ENCODE results near the gene LEMD2. TPM values are rescaled to one million over a fixed set of nuclear protein-coding genes. Genes with fewer than 3 reads are reported as not detected.

The LEMD2 gene
- total and polyA plus RNA-seq, 2 of the 4 experiments (the other 2 are of a cell fraction): 26.5 to 43.6 TPM

DNA sequence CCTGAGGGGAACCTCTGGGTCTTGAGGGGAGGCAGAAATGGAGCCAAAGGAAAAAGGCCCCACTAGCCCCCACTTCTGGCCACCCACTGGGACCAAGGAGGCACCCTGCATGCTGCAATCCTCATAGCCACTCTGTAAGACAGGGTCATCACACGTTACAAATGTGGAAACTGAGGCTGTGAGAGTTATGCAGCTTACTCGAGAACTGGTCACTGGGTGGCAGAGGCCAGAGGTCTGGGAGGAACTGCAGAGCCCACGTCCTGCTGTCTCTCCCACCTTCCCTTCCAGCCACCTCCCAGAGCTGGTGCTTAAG is 18.1 kb downstream of the LEMD2 start:
- Histone ChIP-seq H2AK9ac (replicated peaks; ENCODE audit: low read depth, low read length, poor library complexity) (peak overlapping the region; percentile 96), H3K4me1 (ENCODE audit: control insufficient read depth, insufficient read depth, low read length) (peaks cover 49% of the 10 kb centered on the region), H4K8ac (ENCODE audit: low read depth in 2 of 2, low read length in 2 of 2) (peak overlapping the region; percentile 45 to 99), H3K18ac (ENCODE audit: low read depth, low read length) (peak overlapping the region; percentile 88), H2BK15ac (ENCODE audit: low read depth, low read length) (peak overlapping the region; percentile 88; the same call in 2 of the 3 replicates), H3K4me3 (ENCODE audit: insufficient read depth, low read depth, low read length) (no peak overlapping the region), H4K91ac (ENCODE audit: insufficient read depth, low read depth, low read length) (peak overlapping the region; percentile 98), H4K5ac (ENCODE audit: low read depth, low read length) (peak overlapping the region; percentile 87), H3K27ac (ENCODE audit: insufficient read depth, low read length) (peak overlapping the region; percentile 98), H3K14ac (replicated peaks; ENCODE audit: low read depth, low read length) (peak overlapping the region; percentile 97), H3K4ac (ENCODE audit: low read depth, low read length) (peak overlapping the region; percentile 100), H2BK5ac (ENCODE audit: low read depth, low read length, poor library complexity, severe bottlenecking) (peak overlapping the region; percentile 98), H3K27me3 (ENCODE audit: control insufficient read depth, insufficient read depth, low read length) (no peaks in the 10 kb centered on the region), H4K20me1 (ENCODE audit: insufficient read depth, low read length) (0 out of 2 replicates have a peak, but pooled peaks cover 4% of the 10 kb centered on the region), H2BK20ac (ENCODE audit: low read depth, low read length) (peak overlapping the region; percentile 94), H2AK5ac (ENCODE audit: low read depth, low read length) (peak overlapping the region; percentile 99), H3K9me1 (ENCODE audit: insufficient read depth, low read length) (peaks cover 30% of the 10 kb centered on the region), H2BK120ac (ENCODE audit: low read depth, low read length) (peak overlapping the region; percentile 98), H3K23ac (ENCODE audit: low read depth, low read length) (peak overlapping the region; percentile 97), H3K9ac (ENCODE audit: low read depth, low read length) (peak overlapping the region; percentile 54), H3K4me2 (ENCODE audit: low read depth, low read length) (peak overlapping the region; percentile 32), H3K79me1 (ENCODE audit: low read depth in 1 of 2, low read length in 2 of 2) (peaks cover 0 to 30% of the 10 kb centered on the region in 2 experiments; a peak in 2 of 4 replicates), H3K56ac (ENCODE audit: extremely low read depth, insufficient read depth, low read length) (peak overlapping the region; percentile 94), H2AFZ (replicated peaks; ENCODE audit: low read length, poor library complexity) (peak overlapping the region; percentile 76), H3K36me3 (ENCODE audit: control insufficient read depth, insufficient read depth, low read length) (peaks cover 29% of the 10 kb centered on the region), H3K9me3 (ENCODE audit: control insufficient read depth, insufficient read depth, low read length) (no peaks in the 10 kb centered on the region)
- ChIA-PET POLR2A (ENCODE audit: unreplicated experiment) (interaction anchor here (0.8 kb wide), 2 partner anchors 17 to 107 kb away, joined by 3 read pairs; no protein-coding TSS in a partner anchor), CTCF (interaction anchor here (0.6 to 2.7 kb wide), 16 partner anchors 8 to 441 kb away, joined by 3 to 17 read pairs (median 4); partner anchors contain the start of genes IP6K3 and UQCC2)
- dilution Hi-C loops (cut with HindIII; ENCODE audit: low sequenced_read_pairs, unreplicated experiment) (no loop called here), in situ Hi-C loops (cut with MboI; ENCODE audit: low sequenced_read_pairs) (loop anchor here (5.0 kb wide), 1 partner anchor 262 kb away; no protein-coding TSS in a partner anchor), intact Hi-C loops (cut with micrococcal nuclease) (loop anchor here (1.0 to 2.0 kb wide), 5 partner anchors 26 to 384 kb away; partner anchors contain the start of gene UQCC2)
- WGBS, 2 experiments (ENCODE audit: extremely low coverage in 2 of 2, insufficient read length in 1 of 2): no CpG with 5 or more reads among the region's 3 CpGs
- BruUV-seq (replicated peaks): no TSS peak
- TF ChIP-seq RCOR1 (IDR thresholded peaks at IDR 0.05; ENCODE audit: insufficient replicate concordance, low read length): no peak
- no peak for DNase-seq
- no peak for ATAC-seq (ENCODE audit: low read depth)
